Measurements from ENCODE around the gene FOXJ3. TPM values are rescaled to one million over a fixed set of nuclear protein-coding genes. Genes with fewer than 3 reads are reported as not detected.

The FOXJ3 gene
- total RNA-seq, 4 donors from 2014 or later, result 34.5 to 40.0 (median 36.1) TPM

DNA sequence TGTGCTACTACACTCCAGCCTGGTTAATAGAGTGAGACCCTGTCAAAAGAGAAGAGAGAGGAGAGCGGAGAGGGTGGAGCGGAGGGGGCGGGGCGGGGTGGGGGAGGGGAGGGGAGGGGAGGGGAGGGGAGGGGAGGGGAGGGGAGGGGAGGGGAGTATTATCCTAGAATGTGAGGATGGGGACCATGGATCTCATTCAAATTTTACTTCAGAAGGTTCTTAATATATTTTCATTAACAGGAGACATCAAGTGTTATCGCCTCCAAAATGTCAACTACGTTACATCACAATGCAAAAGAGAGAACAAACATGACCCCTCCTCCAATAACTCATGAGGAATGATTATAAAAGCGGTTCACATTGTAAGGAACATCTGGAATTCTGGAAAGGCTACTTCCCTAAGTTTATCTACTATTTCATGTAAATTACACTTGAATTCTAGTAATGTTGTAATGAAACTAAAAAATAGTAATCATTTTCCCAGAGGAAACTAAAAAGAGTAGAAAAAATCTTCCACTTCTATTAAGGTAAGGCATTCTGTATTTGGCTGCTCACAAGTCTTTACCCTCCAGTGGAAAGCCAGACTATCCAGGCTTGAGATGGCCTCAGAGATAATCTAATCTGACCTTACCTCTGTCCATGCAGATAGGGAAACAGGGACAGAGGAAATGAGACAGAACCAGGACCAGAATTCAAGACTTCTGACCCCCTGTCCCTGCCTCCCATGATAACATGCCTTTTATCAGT lies 151.7 kb downstream of the FOXJ3 start:
- no peak for DNase-seq (ENCODE audit: extremely low spot score)
- Histone ChIP-seq H3K9me3 (no peaks in the 10 kb centered on the region), H3K4me1 (peaks cover 5 to 28% (median 16%) of the 10 kb centered on the region in 4 donors), H3K27me3 (no peaks in the 10 kb centered on the region), H3K27ac (replicated peaks in 1 of 4) (no peak overlapping the region), H3K36me3 (peaks cover under 1 to 66% (median 44%) of the 10 kb centered on the region in 4 donors), H3K4me3 (no peak overlapping the region)
- intact Hi-C loops (cut with DNase I), result no loop called here
- WGBS, result 93% methylated on average over 7 of the region's 7 CpGs
- TF ChIP-seq POLR2AphosphoS5 (IDR thresholded peaks at IDR 0.05), result no peak
- TF ChIP-seq, protein P1, sequence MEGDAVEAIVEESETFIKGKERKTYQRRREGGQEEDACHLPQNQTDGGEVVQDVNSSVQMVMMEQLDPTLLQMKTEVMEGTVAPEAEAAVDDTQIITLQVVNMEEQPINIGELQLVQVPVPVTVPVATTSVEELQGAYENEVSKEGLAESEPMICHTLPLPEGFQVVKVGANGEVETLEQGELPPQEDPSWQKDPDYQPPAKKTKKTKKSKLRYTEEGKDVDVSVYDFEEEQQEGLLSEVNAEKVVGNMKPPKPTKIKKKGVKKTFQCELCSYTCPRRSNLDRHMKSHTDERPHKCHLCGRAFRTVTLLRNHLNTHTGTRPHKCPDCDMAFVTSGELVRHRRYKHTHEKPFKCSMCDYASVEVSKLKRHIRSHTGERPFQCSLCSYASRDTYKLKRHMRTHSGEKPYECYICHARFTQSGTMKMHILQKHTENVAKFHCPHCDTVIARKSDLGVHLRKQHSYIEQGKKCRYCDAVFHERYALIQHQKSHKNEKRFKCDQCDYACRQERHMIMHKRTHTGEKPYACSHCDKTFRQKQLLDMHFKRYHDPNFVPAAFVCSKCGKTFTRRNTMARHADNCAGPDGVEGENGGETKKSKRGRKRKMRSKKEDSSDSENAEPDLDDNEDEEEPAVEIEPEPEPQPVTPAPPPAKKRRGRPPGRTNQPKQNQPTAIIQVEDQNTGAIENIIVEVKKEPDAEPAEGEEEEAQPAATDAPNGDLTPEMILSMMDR (IDR thresholded peaks at IDR 0.05), result no peak

DNA sequence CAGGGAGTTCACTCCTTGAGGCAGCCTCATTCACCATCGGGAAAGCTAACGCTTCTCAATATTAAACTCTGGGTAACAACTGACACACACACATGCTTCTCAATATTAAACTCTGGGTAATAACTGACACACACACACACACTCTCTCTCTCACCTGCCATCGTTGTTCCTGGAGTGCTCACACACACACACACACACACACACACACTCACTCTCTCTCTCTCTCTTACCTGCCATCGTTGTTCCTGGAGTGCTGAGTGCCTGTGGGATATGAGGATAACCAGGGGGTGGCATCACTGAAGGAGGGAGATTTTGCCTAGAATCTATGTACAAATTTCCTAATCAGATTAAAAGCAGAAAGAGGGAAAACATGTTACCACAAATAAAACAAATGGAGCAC lies 153.3 kb downstream of the FOXJ3 start:
- intact Hi-C loops (cut with DNase I), result no loop called here
- Histone ChIP-seq H3K27me3 (no peaks in the 10 kb centered on the region), H3K9me3 (no peaks in the 10 kb centered on the region), H3K27ac (replicated peaks in 1 of 4) (no peak overlapping the region), H3K4me1 (peaks cover 5 to 32% (median 20%) of the 10 kb centered on the region in 4 donors), H3K4me3 (no peak overlapping the region), H3K36me3 (peaks cover 0 to 51% (median 35%) of the 10 kb centered on the region in 4 donors)
- no peak for DNase-seq (ENCODE audit: extremely low spot score)
- WGBS, result 91% methylated on average over 4 of the region's 4 CpGs
- no peak for TF ChIP-seq POLR2A (IDR thresholded peaks at IDR 0.05; ENCODE audit: low read depth)
- TF ChIP-seq, protein P1 (IDR thresholded peaks at IDR 0.05), result no peak
- TF ChIP-seq EP300 (IDR thresholded peaks at IDR 0.05), result no peak
- TF ChIP-seq POLR2AphosphoS5 (IDR thresholded peaks at IDR 0.05), result no peak

DNA sequence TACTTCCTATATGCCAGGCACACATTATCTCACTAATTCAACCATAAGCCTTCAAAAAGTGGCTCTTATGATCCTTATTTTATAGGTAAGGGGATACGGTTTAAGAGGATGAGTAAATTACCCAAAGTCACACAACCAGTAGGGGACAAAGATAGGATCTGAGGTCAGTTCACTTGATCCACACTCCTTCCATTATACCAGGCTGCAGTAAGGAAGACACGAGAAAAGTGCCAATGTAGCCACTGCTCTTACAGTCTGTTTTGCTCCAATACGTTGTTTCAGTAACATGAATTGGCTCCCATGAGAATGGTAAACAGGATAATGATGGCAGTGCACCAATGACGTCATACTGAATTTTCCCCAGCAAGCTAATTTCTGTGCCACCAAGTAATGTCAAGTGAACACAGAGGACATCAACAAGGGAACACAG lies 155.1 kb downstream of the FOXJ3 start:
- TF ChIP-seq, protein P1 (IDR thresholded peaks at IDR 0.05), result no peak
- TF ChIP-seq POLR2A (IDR thresholded peaks at IDR 0.05; ENCODE audit: low read depth), result no peak
- TF ChIP-seq EP300 (IDR thresholded peaks at IDR 0.05), result no peak
- no peak for TF ChIP-seq POLR2AphosphoS5 (IDR thresholded peaks at IDR 0.05)
- no peak for DNase-seq (ENCODE audit: extremely low spot score)
- no peaks in the 10 kb centered on the region for H3K9me3 ChIP-seq
- H3K4me1 ChIP-seq, result peaks cover 5 to 22% (median 15%) of the 10 kb centered on the region in 4 donors
- intact Hi-C loops (cut with DNase I), result loop anchor here (5.0 to 10.0 kb wide), 2 partner anchors 157 to 275 kb away; partner anchors contain the start of genes FOXJ3, PPCS and ZMYND12
- 78% methylated on average over 4 of the region's 4 CpGs for WGBS
- H3K36me3 ChIP-seq, result peaks cover 0 to 41% (median 31%) of the 10 kb centered on the region in 4 donors
- H3K27me3 ChIP-seq, result no peaks in the 10 kb centered on the region
- H3K27ac ChIP-seq (replicated peaks in 1 of 4), result peak overlapping the region in 1 of 4 donors; percentile 6
- no peak overlapping the region for H3K4me3 ChIP-seq

DNA sequence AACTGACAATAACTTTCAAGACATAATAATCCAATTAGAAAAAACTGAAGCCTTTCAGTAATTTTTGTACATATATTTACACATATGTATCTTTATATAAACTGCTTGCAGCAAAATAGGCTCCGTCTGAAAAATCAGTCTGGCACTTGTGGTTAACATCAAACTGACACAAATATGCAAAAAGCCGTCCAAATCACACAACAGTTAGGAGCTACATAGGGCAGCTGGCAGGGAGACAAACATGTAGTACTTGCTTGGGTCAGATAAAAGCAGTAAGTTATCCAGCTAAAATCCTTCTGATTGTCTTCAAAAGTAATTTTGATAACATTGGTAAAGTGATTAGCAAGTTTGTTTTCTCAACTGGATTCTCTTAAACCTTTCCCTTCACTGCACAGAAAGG lies 155.8 kb downstream of the FOXJ3 start:
- H3K4me1 ChIP-seq, result peaks cover 7 to 22% (median 15%) of the 10 kb centered on the region in 4 donors
- H3K27me3 ChIP-seq, result no peaks in the 10 kb centered on the region
- intact Hi-C loops (cut with DNase I), result loop anchor here (5.0 to 10.0 kb wide), 2 partner anchors 158 to 276 kb away; partner anchors contain the start of genes FOXJ3, PPCS and ZMYND12
- no peak for DNase-seq (ENCODE audit: extremely low spot score)
- peaks cover 0 to 37% (median 27%) of the 10 kb centered on the region in 4 donors for H3K36me3 ChIP-seq
- H3K9me3 ChIP-seq, result no peaks in the 10 kb centered on the region
- TF ChIP-seq, protein P1 (IDR thresholded peaks at IDR 0.05), result no peak
- TF ChIP-seq POLR2A (IDR thresholded peaks at IDR 0.05; ENCODE audit: low read depth) (no peak), POLR2AphosphoS5 (IDR thresholded peaks at IDR 0.05) (peak in 1 of 2 donors; percentile 30)
- 18% methylated on average over 2 of the region's 2 CpGs for WGBS
- H3K27ac ChIP-seq (replicated peaks in 1 of 4), result peak overlapping the region in 1 of 4 donors; percentile 6
- no peak overlapping the region for H3K4me3 ChIP-seq

All from esophagus muscularis mucosa (tissue), 4 donors.